Astrocyte (in vitro differentiated cells and primary cell): Measurements from ENCODE around the gene CARD10. TPM values are rescaled to one million over a fixed set of nuclear protein-coding genes. Genes with fewer than 3 reads are reported as not detected.
A peak's percentile ranks its signal among the peaks of the same experiment; 100 is the strongest.

Source experiments
- DNase-seq: peaks from one replicate; pipeline ENCODE4 v3.0.0-alpha.2; 2010; ENCODE audit warnings: low read depth
- FAIRE-seq: peaks from 2 replicates; lab custom pipeline; 2011; peaks lifted over from hg19 to GRCh38; lab: Jason Lieb, UNC
- H2AFZ ChIP-seq: 2 replicates; pipeline ENCODE4 v1.6.0; 2012; ENCODE audit warnings: low read depth, low read length, inconsistent platforms
- H3K27ac ChIP-seq: 2 replicates; pipeline ENCODE4 v1.5.1; 2011; ENCODE audit warnings: low read depth, low read length, inconsistent platforms
- H3K27me3 ChIP-seq: 2 replicates; pipeline ENCODE4 v1.6.0; 2011; ENCODE audit warnings: low read length, inconsistent platforms; ENCODE audit not compliant: insufficient read depth
- H3K36me3 ChIP-seq: 2 replicates; pipeline ENCODE4 v1.5.1; 2011; ENCODE audit warnings: low read length, inconsistent platforms; ENCODE audit not compliant: insufficient read depth
- H3K4me1 ChIP-seq: 2 replicates; pipeline ENCODE4 v1.5.1; 2011; ENCODE audit warnings: low read length, inconsistent platforms; ENCODE audit not compliant: insufficient read depth
- H3K4me2 ChIP-seq: 2 replicates; pipeline ENCODE4 v1.6.0; 2012; ENCODE audit warnings: low read length, inconsistent platforms
- H3K4me3 ChIP-seq: 2 replicates; pipeline ENCODE4 v1.5.1; 2011; ENCODE audit warnings: low read depth, mild to moderate bottlenecking, low read length, inconsistent platforms; ENCODE audit not compliant: insufficient read depth
- H3K79me2 ChIP-seq: 2 replicates; pipeline ENCODE4 v1.6.0; 2012; ENCODE audit warnings: mild to moderate bottlenecking, low read length, inconsistent platforms; ENCODE audit not compliant: insufficient read depth
- H3K9ac ChIP-seq: 2 replicates; pipeline ENCODE4 v1.6.0; 2012; ENCODE audit warnings: mild to moderate bottlenecking, low read length, inconsistent platforms
- H3K9me3 ChIP-seq: 2 replicates; pipeline ENCODE4 v1.5.1; 2012; ENCODE audit warnings: low read depth, mild to moderate bottlenecking, low read length, inconsistent platforms; ENCODE audit not compliant: insufficient read depth
- H4K20me1 ChIP-seq: 2 replicates; pipeline ENCODE4 v1.6.0; 2012; ENCODE audit warnings: low read length, inconsistent platforms; ENCODE audit not compliant: insufficient read depth
- H3K27ac Mint-ChIP-seq: one replicate; pipeline ENCODE4 v1.8.0; 2021; ENCODE audit warnings: mild to moderate bottlenecking, mixed read lengths; ENCODE audit not compliant: unreplicated experiment
- H3K27me3 Mint-ChIP-seq: one replicate; pipeline ENCODE4 v1.8.0; 2021; ENCODE audit warnings: low read depth, mixed read lengths; ENCODE audit not compliant: unreplicated experiment
- H3K36me3 Mint-ChIP-seq: one replicate; pipeline ENCODE4 v1.8.0; 2021; ENCODE audit warnings: low read depth, mixed read lengths; ENCODE audit not compliant: unreplicated experiment
- H3K4me1 Mint-ChIP-seq: one replicate; pipeline ENCODE4 v1.8.0; 2021; ENCODE audit warnings: low read depth, mixed read lengths; ENCODE audit not compliant: unreplicated experiment
- H3K4me3 Mint-ChIP-seq: one replicate; pipeline ENCODE4 v1.8.0; 2021; ENCODE audit warnings: mild to moderate bottlenecking, moderate library complexity, mixed read lengths; ENCODE audit not compliant: unreplicated experiment
- H3K9me3 Mint-ChIP-seq: one replicate; pipeline ENCODE4 v1.8.0; 2021; ENCODE audit warnings: mild to moderate bottlenecking, mixed read lengths; ENCODE audit not compliant: unreplicated experiment
- CTCF ChIP-seq: IDR thresholded peaks from 2 replicates; pipeline ENCODE4 v1.5.1; 2011; ENCODE audit warnings: low read depth, mild to moderate bottlenecking, inconsistent platforms, low read length, moderate library complexity; ENCODE audit not compliant: insufficient read depth
- EZH2 ChIP-seq: IDR thresholded peaks from 2 replicates; pipeline ENCODE4 v1.6.1; 2012; ENCODE audit warnings: mild to moderate bottlenecking, low read length, inconsistent platforms; ENCODE audit not compliant: insufficient read depth
- total RNA-seq: library from RNA; stranded (reverse); gene quantifications from 2 replicates; pipeline ENCODE4 v1.2.1, GENCODE V29; 2021

The CARD10 gene
- total RNA-seq, 1 donor from 2014 or later, result 22.6 TPM

DNA sequence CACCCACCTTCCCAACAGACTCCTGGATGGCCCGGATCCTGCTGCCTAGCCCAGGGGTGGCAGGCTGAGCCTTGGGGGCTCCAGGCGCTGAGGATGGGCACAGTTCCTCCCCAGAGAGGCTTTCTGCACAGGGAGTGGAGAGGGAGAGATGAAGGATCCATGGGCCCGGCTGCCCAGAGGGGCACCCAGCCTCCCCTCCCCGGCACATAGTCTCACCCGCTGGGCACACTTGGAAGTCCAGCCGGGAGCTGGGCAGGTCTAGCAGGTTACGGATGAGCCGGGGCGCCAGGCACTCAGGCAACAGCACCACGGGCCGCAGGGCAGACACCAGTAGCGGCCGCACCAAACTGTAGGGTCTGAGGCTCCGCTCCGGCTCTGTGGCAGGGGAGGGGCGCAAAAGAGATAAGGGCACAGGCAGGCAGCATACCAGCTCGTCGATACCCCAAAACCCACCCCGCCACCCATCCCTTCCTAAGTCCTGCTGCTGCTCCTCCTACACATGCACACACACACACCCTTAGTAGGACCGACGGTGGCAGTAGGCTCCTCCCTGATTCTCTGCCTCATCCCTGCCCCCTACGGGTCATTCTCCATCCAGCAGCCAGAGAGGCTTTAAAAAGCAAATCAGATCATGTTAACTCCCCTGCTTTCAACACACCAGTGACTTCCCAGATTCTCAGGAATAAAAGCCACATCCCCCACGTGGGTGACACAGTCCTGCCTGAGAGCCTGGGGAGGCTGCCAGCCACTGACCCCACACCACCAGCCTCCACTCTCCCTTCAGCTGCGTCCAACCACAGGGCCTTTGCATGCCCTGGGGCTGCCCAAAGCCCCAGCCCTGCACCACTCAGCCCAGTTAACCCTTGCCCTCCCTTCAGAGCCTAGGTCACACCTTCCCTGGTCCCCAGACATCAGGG lies 26.5 kb downstream of the CARD10 start:
- peak; percentile 29 for DNase-seq
- H3K27me3 ChIP-seq, result no peaks in the 10 kb centered on the region
- peaks cover 3% of the 10 kb centered on the region for H3K36me3 ChIP-seq
- H3K27ac ChIP-seq, result no peak overlapping the region
- Mint-ChIP-seq H3K36me3 (peaks cover 15% of the 10 kb centered on the region), H3K9me3 (peaks cover 2% of the 10 kb centered on the region), H3K4me1 (peaks cover 19% of the 10 kb centered on the region), H3K27me3 (no peaks in the 10 kb centered on the region), H3K27ac (peak overlapping the region; percentile 77), H3K4me3 (peak overlapping the region; percentile 66)
- no peaks in the 10 kb centered on the region for H3K9me3 ChIP-seq
- peaks cover 12% of the 10 kb centered on the region for H3K4me1 ChIP-seq
- TF ChIP-seq EZH2, result no peak
- peak; percentile 60 for TF ChIP-seq CTCF
- H3K4me3 ChIP-seq, result no peak overlapping the region
- no peak overlapping the region for H2AFZ ChIP-seq
- peaks cover 6% of the 10 kb centered on the region for H4K20me1 ChIP-seq
- H3K79me2 ChIP-seq, result peaks cover 3% of the 10 kb centered on the region
- H3K4me2 ChIP-seq, result no peak overlapping the region
- H3K9ac ChIP-seq, result no peak overlapping the region
- no peak for FAIRE-seq

DNA sequence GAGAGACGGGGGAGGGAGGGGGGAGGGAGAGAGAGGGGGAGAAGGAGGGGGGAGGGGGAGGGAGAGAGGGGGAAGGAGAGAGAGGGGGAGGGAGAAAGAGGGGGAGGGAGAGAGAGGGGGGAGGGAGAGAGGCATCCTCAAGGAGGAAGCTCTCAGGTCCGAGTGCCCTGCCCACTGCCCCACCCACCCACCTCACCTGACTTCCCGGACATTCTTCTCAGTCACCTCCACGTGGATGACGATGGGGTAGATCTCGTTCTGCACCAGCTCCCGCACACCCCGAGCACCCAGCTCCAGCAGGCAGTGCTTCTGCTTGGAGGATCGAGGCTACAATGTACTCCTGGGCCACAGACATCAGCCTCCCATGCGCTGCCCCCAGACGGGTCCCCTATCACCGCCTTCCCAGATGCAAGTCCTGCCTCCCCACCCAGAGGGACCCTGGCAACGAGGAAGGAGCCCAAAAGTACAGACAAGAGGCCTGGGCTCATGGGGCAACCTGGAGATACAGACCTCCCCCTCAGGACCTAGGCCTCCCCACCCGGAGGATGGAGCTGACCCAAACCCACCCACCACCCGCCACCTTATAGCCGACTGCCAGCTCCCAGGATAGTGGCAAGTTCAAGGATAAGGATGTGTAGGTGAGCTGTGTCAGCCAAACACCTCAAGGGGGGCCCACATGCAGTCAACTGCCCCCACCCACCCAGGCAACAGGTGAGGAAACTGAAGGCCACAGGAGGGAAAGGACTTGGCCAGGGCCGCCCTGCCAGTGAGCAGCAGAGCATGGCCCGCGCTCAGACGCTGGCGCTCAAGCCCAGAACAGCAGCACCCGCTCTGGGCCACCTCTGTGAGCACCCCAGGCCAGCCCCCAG lies 27.4 kb downstream of the CARD10 start:
- no peak overlapping the region for H2AFZ ChIP-seq
- Mint-ChIP-seq H3K36me3 (peaks cover 15% of the 10 kb centered on the region), H3K27me3 (peaks cover 4% of the 10 kb centered on the region), H3K9me3 (peaks cover 2% of the 10 kb centered on the region), H3K27ac (no peak overlapping the region), H3K4me3 (no peak overlapping the region), H3K4me1 (peaks cover 12% of the 10 kb centered on the region)
- peaks cover 3% of the 10 kb centered on the region for H3K36me3 ChIP-seq
- H3K4me3 ChIP-seq, result no peak overlapping the region
- H3K27me3 ChIP-seq, result no peaks in the 10 kb centered on the region
- H3K9ac ChIP-seq, result no peak overlapping the region
- peaks cover 6% of the 10 kb centered on the region for H4K20me1 ChIP-seq
- peaks cover 3% of the 10 kb centered on the region for H3K79me2 ChIP-seq
- DNase-seq, result no peak
- H3K9me3 ChIP-seq, result no peaks in the 10 kb centered on the region
- FAIRE-seq, result no peak
- H3K4me1 ChIP-seq, result peaks cover 9% of the 10 kb centered on the region
- H3K27ac ChIP-seq, result no peak overlapping the region
- TF ChIP-seq EZH2 (no peak), CTCF (no peak)
- no peak overlapping the region for H3K4me2 ChIP-seq
